Stimulated activated CD8-positive, alpha-beta memory T cell treated with anti-CD3 and anti-CD28 coated beads, Interleukin-2, amount 100 ng/mL, for 48 hours (primary cell): ENCODE data around the gene FHIT.

Experiments used
- DNase-seq, 2 donors: peaks; one replicate each; pipeline ENCODE4 v3.0.0-alpha.2; 2020; ENCODE audit warnings: low read depth in 2 of 2

Gene FHIT

GRCh38 chr3:59769127-59769750 lies 1482.0 kb downstream of the FHIT start:
- DNase-seq: no peak

GRCh38 chr3:59766200-59766872 lies 1484.9 kb downstream of the FHIT start:
- no peak for DNase-seq

DNA sequence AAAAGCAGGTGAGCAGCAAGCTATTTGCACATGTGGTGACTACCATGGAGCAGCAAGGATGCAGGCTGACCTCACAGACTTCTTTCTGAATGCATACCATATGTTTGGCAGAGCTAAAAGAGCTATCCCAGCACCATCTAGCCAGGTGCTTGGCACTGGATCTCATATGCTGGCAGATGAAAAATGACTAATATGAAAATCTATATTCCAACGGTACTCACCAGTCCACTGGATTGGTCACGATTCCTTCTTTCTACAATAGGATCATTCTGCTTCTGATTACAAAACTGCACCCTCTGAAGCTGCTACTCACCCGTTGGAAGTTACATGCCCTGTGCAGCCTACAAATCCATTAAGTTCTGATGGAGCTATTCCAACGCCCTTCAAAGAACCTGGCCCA lies 1487.1 kb downstream of the FHIT start:
- no peak for DNase-seq

DNA sequence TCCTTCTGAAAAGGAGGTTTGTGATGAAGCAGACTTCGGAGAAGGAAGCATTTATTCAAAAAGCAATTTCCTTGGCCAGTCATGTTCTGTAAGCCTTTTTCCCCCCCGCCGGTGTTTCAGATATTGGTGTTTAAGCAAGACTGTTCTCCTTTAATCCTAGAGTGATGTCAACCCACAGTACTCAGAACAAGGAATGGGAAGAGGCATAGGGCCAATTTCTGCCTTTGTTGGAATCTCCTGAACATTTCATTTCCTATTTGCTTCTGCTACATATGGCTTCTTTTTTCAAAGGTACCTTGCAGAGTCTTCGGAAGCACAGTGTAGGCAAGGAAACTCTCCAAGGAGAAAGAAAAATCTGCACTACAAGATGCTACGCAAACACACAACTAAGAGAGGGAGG lies 1488.3 kb downstream of the FHIT start:
- DNase-seq: no peak

DNA sequence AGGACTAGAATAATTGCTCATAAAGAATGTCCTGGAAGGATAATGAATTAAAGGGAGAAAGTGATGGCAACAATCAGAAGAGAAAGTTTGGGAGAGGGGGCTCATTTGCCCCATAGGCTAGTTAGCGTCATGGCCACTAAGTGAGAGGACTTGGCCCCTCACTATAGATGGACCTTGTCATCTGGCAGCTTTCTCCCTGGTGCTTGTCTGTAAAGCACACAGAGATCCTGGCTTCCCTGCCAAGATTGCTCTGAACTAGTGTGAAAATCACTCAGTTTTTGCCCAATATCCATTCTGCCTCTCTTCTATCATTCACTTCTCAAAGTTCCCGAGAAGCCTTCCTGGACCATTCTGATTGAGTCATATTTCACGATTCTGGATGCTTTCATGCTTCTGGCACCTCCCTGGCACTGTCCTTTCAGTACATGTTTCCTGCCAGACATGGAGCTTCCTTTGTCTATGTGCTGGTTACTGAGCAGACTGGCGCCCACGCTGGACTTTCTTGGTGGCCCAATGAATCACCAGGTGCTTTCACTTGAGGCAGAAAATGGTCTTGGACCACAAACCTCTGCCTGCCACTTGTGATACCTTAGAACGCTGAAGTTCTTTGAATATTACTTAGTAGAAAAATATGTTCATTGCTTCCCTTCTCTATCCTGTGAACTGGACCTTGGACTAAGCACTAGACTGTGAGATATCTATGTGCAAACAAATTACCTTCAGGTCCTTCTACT lies 1491.8 kb downstream of the FHIT start:
- DNase-seq: peak; percentile 13 to 43

DNA sequence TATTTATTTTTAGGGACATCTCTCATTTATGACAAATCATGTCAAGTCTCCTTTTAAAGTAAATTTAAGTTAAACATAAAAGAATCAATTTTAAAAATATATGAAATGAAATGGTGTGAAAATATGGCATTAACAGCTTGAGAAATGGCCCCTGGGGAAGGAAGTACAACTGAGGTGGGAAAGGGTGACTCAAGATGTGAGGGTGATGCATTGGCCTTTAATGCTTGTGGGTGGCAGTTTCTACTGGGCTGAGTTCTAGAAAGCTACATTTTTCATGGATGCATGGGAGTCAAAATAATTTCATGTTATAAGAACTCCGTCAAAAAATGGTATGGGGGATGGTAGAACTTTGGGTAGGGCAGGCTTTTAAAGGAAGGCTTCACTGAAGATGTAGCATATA lies 1492.6 kb downstream of the FHIT start:
- no peak for DNase-seq

GRCh38 chr3:59756934-59757333 lies 1494.3 kb downstream of the FHIT start:
- DNase-seq: no peak

DNA sequence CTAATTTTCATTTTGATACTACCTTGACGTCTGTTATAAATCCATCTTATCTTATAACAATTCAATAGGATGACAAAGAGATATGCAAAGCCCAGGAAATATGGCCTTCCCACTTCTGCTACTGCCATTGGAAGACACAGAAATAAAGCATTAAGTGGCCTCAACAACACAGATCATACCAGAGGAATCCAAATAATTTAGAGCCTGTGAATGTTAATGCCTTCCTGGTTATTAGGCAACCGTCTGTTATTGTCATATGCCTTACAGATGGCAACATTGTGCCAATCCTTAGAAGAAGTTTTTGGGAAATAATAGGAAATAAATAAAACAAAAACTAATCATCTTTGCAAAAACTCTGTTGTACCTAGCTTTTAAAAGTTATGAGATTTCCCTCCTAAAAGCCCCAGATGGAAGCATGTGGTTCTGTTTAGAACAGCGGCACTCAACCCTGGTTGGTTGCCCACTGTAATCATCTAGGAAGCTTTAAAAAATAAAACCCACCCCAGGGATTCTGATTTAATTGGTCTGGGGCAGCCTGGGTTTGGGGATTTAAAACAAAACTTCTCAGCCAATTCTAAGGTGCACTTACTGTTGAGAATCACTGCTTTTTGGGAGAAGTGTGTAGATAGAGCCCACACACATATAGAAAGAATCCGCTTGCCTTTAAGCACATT lies 1496.7 kb downstream of the FHIT start:
- no peak for DNase-seq

DNA sequence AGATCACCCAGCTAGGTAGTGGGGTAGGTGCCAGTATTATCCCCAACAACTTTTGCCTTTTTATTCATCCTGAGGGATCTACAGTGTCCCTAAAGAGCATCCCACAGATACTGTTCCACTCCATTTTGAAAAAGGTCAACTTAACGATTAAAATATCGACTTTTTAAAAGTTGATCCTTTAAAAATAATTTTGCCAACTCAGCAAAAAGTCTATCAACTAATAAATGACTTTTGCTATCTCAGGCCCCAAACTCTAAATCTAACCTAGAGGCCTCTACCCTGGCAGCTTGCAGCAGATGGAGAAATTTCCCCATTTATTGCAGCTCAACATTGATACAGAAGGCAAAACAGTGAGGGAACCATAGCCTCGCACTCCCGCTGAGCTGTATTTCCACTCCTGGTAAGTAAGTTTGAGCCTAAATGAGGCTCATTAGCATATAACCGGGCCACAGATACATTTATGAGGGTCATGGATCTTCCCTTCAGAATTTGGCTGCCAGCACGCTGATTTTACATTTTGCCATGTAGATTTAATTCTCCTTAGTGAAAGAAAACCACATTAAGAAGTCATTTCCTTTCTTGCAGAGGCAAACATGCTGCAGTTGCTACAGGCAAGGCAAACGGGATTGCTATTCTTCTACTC lies 1497.3 kb downstream of the FHIT start:
- no peak for DNase-seq

GRCh38 chr3:59752925-59753324 lies 1498.3 kb downstream of the FHIT start:
- DNase-seq: no peak

DNA sequence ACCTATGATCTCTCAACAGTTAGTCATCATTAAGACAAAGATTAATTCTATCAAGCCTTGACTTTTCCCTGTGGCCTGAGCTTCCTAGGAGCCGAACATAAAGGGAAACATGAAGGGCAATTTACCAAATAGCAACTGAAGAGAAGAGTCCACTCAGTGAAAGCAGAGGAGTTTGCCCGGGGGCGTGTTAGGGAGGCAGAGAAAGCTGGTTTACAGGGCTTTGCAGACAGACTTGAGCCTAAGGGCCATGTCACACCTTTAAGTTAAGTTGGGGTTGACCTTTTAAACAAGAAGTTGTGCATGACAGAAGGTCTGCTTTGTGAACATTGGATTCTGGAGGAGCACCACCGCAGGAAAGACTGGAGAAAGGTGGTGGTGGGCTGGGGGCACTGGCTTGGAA lies 1499.6 kb downstream of the FHIT start:
- DNase-seq: no peak

GRCh38 chr3:59750391-59750790 lies 1500.9 kb downstream of the FHIT start:
- DNase-seq: no peak

- DNase-seq: no peak
Measured at GRCh38 chr3:59749291-59749690, 1502.0 kb downstream of the FHIT start.

DNA sequence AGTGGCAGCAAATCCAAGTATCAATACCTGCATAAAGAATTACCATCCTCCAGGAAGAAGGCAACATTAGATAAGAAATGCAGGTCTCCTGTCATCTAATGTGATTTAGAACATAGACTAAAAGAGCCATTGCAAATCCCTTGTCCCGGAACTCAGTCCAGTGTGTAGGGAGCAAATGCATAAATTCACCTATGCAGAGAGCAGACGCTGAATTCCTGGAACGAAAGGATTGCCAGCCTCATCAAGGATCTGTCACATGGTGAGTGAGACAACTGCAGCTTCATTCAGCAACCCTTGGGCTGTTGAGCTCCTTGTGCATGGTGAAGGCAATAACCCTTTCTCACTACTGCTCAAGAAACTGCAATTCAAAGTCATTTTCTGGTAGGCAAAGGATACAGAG lies 1504.7 kb downstream of the FHIT start:
- no peak for DNase-seq

DNA sequence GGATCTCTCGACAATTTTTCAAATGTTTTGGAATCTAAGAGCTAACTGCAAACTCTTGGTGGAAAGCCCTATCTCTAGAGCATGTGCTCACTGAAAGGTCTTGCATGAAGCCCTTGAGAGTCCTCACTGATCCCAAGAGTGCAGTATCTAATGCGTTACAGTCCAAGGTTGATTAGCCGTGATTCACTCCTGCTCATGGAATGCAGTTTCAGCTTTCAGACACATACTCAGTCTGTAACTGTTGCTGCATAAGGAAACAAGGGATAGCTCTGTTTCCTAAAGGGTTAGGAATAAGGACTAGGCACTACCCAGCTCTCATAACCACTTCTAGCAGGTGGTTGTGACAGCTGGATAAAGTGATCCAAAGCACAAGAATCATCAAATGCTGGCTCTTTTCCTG lies 1514.0 kb downstream of the FHIT start:
- DNase-seq: no peak

DNA sequence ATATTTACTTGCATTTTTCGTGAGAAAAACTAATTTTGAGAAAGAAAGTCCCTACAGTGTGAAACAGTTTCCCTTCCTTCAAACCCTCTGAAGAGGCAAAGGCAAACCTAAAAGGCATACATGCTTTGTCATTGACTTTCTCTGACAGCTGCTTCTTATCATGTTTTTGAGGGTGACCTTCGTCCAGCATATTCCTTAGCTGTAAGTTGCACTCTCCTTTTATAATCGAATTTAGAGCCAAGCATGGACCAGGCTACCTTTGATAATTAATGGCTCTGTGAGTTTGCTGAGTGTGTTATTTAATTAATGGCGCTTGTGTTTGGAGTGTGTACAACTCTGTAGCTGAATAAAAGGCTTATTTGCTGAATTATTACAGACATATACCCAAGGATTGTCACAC lies 1517.2 kb downstream of the FHIT start:
- no peak for DNase-seq

DNA sequence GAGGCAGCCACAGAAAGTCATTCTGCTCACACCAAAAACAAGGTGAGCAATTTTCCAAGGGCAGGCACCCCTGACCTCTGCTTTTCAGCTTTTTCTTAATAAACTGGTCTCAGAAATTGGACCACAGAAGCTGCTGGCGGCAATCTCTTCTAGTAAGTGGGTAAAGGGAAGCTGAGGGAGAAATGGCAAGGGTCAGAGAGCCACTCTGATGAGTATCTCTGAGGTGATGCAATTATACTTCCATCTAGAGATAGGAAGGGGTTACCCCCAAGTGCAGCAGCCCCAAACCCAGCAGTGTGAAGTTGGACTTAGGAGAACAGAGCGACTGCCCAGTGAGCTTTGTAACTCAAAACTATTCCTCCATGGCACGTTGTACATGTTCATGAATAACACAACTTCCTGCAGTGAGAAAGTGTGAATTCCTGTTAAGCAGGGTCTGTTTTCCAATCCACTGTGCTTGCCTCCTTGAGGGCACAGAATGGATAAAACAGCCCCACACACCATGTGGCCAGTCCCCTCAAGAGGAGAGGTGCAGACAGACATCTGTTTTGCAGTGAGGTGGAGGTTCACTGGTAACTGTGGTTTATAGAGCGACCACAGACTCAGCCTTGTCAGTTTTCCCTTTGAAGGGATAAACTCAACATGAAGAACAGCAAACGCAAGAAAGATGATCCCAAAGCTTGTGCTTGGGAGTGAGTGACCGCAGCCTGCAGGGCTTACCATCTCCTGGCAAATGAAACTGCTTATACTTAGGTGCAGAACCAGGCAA lies 1518.0 kb downstream of the FHIT start:
- DNase-seq: no peak

GRCh38 chr3:59731943-59732342 lies 1519.3 kb downstream of the FHIT start:
- no peak for DNase-seq

DNA sequence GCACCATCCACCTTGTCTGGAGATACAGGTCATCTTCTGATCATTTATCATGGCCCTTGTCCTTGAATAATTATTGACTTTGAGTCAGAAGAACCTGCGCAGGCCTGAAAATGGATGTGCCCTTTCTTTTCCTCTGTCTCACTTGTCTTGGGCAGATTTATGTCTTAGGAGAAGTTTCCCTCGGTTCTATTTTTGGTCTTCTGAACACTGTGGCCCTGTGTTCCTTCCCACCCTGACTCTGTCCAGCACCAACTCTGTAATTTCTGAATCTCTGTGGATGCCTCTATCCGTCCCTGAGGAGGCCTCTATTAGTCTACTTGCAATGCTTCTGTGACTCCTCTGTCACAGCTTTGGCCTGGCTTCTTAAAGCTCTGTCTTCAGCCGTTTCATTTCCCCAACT lies 1520.7 kb downstream of the FHIT start:
- no peak for DNase-seq

DNA sequence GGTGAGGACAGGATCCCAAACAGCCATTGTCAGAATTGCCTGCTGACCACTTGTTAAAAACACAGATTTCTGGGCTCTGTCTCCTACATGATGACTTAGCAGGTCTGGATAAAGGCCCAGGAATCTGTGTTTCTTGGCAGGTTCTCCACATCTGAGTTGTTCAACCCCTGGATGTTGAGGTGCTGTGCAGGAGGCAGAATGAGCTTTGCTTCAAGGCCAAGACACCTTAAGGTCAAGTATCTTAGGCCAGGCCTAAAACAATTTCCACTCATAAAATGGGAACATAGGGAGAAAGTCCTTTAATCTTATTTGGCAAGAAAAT lies 1522.7 kb downstream of the FHIT start:
- DNase-seq: no peak

- DNase-seq: no peak
Measured at GRCh38 chr3:59727902-59728586, 1523.2 kb downstream of the FHIT start.
